22Rv1 (cell line): ENCODE data around the gene PDCD10.

ENCODE experiments used
- H3K27ac ChIP-seq: fragments of 450-650 bp; 2 replicates; pipeline ENCODE4 v1.5.1; 2017
- CTCF ChIP-seq: fragments of 450-650 bp; IDR thresholded peaks from 2 replicates; pipeline ENCODE4 v1.5.1; 2017; ENCODE audit warnings: mild to moderate bottlenecking
- ZFX ChIP-seq: fragments of 450-650 bp; IDR thresholded peaks from 2 replicates; pipeline ENCODE4 v1.6.1; 2017; ENCODE audit warnings: antibody characterized with exemption, borderline replicate concordance

The PDCD10 gene

GRCh38 chr3:167723025-167723512, 11.6 kb downstream of the PDCD10 start:
- TF ChIP-seq CTCF (no peak), ZFX (no peak)
- no peak overlapping the region for H3K27ac ChIP-seq

- H3K27ac ChIP-seq: no peak overlapping the region
- TF ChIP-seq CTCF (no peak), ZFX (no peak)
Measured at GRCh38 chr3:167718582-167718981, 16.1 kb downstream of the PDCD10 start.

- no peak overlapping the region for H3K27ac ChIP-seq
- TF ChIP-seq ZFX: no peak
- no peak for TF ChIP-seq CTCF
Measured at GRCh38 chr3:167716920-167717319, 17.8 kb downstream of the PDCD10 start.

GRCh38 chr3:167714871-167715270, 19.8 kb downstream of the PDCD10 start:
- H3K27ac ChIP-seq: no peak overlapping the region
- TF ChIP-seq CTCF (no peak), ZFX (no peak)

- TF ChIP-seq CTCF: no peak
- H3K27ac ChIP-seq: no peak overlapping the region
Measured at GRCh38 chr3:167712445-167712844, 22.2 kb downstream of the PDCD10 start.

GRCh38 chr3:167711439-167711838, 23.3 kb downstream of the PDCD10 start:
- TF ChIP-seq ZFX: no peak
- TF ChIP-seq CTCF: no peak
- no peak overlapping the region for H3K27ac ChIP-seq

GRCh38 chr3:167710552-167710951, 24.1 kb downstream of the PDCD10 start:
- no peak overlapping the region for H3K27ac ChIP-seq
- TF ChIP-seq ZFX (no peak), CTCF (no peak)
